Suppressor macrophage (primary cell): ENCODE data around the gene BNC1.
"Not testable (repeated sequence)": the region's sequence is repeated elsewhere in the genome, so short reads cannot be mapped to it uniquely, and the experiment has no call there.

Experiments
- DNase-seq, 4 experiments: peaks; one replicate each; pipeline ENCODE4 v3.0.0-alpha.2; 2020 to 2022

The BNC1 gene

DNA sequence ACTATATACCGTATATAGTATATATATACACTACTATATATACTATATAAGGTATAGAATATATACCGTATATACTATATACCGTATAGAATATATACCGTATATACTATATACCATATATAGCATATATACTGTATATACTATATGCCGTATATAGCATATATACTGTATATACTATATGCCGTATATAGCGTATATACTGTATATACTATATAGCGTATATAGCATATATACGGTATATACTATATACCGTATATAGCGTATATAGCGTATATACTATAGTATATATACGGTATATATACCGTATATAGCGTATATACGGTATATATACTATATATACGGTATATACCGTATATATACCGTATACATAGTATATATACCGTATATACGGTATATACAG lies 54.2 kb downstream of the BNC1 start:
- no peak for DNase-seq

DNA sequence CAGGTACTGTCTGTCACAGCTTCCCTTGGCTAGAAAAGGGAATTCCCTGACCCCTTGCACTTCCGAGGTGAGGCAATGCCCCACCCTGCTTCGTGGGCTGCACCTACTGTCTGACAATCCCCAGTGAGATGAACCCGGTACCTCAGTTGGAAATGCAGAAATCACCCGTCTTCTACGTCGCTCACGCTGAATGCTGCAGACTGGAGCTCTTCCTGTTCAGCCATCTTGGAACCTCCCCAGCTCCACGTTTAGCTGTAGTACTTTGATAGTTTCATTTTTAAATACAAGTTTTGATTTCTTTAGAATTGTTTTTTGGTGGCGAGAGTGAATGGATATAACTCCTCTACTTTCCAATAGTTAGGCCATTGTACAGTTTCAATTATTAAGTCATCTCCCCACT lies 59.0 kb downstream of the BNC1 start:
- no peak for DNase-seq

DNA sequence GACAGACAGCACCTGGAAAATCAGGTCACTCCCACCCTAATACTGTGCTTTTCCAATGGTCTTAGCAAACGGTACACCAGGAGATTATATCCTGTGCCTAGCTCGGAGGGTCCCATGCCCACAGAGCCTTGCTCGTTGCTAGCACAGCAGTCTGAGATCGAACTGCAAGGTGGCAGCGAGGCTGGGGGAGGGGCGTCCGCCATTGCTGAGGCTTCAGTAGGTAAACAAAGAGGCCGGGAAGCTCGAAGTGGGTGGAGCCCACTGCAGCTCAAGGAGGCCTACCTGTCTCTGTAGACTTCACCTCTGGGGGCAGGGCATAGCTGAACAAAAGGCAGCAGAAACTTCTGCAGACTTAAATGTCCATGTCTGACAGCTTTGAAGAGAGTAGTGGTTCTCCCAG lies 62.7 kb downstream of the BNC1 start:
- DNase-seq: not testable (repeated sequence)

DNA sequence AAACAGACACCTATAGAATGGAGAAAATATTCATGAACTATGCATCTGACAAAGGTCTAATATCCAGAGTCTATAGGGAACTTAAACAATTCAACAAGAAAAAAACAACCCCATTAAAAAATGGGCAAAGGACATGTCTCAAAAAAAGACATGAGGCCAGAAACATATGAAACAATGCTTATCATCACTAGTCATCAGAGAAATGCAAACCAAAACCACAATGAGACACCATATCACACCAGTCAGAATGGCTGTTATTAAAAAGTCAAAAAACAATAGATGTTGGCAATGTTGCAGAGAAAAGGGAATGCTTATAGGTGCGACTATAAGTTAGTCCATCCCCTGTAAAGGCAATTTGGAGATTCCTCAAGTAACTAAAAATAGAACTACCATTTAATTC lies 65.4 kb downstream of the BNC1 start:
- no peak for DNase-seq

DNA sequence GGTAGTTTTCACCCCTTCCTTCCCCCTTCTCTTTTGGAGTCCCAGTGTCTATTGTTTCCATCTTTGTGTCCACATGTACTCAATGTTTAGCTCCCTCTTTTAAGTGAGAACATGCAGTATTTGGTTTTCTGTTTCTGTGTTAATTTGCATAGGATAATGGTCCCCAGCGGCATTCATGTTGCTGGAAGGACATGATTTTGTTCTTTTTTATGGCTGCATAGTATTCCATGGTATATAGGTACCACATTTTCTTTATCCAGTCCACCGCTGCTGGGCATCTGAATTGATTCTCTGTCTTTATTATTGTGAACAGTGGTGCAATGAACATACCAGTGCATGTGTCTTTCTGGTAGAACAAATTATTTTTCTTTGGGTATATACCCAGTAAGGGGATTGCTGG lies 69.2 kb downstream of the BNC1 start:
- no peak for DNase-seq

DNA sequence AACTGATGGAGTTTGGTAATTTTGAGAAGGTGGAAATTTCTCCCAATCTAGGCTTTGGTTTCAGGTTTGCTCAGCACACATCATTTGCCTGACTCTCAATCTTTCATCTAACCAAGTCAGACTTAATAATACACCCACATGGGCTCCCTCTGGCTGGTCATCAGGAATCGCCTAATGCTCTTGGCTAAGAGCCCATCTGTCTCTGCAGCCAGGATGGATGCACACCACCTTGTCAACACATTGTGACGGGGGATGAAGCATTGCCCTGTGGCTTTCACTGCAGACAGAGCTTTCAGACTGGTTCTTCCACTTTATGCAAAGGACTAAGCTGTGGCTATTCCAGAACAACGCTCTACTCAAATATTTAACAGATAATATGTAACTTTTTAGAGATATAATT lies 73.8 kb downstream of the BNC1 start:
- no peak for DNase-seq

DNA sequence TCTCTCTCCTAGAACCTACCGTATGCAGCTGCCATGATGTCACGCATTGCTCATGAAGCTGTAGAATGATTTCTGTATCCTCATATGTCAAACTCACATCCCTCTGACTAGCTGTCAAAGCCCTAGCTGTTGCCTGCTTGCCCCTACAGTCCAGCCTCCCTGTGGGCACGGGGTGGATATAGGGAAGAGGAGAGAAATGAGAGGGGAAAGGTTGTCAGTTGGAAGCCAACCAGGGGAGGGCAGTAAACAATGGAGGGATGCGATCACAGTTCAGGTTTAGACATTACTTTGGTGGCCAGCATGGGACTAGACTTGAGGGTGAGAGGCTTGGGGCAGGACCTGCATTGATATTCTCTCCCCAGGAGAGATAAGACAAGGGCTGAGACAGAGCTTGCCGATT lies 75.1 kb downstream of the BNC1 start:
- no peak for DNase-seq

DNA sequence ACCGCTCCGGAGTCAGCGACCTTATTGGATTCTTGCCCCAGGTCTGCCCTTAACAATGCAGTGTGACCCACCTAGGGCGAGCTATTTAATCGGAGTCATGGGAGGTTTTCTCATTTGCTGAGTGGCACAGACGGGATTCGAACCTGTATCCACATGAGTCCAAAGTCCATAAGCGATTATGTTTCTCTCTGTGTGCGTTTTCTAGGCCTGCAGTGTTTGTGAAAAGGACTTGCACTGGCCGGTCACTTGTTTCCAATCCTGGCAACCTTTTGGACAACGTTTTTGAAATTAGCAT lies 76.2 kb downstream of the BNC1 start:
- DNase-seq: peak in 2 of 4 experiments; percentile 3 to 5

DNA sequence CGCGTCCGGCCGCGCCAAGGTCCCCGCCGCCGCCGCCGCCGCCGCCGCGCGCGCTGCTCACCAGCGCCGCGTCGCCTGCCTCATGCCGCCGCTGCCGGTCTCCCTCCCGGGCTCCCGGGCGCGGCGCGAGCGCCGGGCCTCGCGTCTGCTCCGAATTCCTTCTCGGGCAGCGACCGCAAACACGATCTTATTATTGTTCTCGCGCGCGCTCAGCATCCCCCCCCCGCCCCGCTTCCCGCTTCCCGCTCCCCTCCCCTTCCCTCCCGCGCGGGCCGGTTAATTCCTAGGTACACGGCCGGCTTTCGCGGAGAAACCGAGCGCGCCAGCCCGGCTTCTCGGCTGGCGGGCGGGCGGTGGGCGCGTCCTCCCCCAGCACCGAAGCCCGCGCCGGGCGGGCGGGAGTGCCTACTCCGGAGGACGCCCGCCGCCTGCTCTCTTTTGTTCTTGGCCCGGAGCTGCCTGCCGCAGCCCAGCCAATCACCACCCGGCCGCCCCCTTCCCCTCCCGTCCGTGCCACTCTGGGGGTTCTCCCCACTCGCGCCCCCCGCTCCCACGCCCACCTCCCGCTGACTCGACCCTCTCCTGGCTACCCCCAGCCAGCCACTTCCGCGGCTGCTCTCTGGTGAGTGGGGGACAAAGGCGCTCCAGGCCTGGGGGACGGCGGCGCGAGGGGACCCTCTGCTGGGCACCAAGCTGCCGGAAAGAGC lies 76.7 kb downstream of the BNC1 start, which contains the start of gene HDGFL3:
Gene HDGFL3, minus strand, starts transcription at position 164 of the 707 bp plus-strand sequence. CDS start 409 bp downstream, outside the sequence.
- DNase-seq: peak; percentile 13 to 65 (median 40)

DNA sequence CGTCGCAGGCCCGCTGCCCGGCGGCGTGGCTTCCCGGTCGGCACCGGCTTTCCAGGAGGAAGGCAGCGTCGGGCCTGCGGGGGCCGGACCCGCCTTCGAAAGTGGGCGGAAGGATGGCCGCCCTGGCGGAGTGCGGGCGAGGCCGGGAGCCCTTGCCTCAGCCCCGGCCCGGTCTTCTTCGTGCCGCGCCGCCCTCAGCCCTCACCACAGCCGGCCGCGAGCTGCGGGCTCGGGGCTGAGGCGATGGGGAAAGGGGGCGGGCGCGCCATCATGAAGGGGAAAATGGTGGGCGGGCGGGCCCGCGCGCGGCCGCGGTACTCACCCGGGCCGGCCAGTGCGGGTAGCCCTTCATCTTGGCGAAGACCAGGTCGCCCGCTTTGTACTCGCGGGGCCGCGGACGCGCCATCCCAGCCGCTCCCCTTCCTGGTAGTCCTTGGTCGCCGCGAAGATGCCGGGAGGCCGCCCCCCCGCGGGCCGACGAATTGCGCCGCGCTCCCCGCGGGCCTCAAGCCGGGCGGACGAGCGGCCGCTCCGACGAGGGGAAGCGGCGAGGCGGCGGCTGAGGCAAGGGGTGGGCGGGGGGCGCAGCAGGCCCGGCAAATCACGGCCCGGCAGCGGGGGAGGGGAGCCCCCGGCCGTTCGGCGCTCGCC lies 77.3 kb downstream of the BNC1 start:
- DNase-seq: peak; percentile 10 to 53 (median 32)

DNA sequence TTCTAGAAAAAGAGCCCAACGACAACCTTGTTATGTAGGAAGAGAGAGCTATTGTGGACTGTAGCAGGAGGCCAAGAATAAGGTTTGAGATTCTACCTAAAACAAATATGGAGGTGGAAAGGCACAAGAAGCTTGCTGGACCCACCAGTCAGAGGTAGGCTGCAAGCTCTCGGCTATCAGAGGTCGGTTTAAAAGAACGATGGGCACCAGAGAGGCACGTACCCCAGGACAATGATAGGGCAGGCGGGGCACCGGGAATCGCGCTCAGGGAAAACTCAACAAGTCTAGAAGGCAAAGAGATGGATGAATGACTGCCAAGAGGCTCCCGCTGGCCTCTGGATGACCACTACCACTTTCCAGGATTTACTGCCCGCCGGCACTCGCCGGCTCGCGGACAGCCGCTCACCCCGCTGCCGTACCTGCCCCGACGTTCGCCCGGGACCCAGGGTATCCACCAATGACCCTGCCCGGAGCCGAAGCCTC lies 77.9 kb downstream of the BNC1 start:
- no peak for DNase-seq
